HG02623 (cell line): ENCODE measurements around the gene AK8.

ENCODE experiments used
- ATAC-seq: cut with Tn5 transposase; IDR thresholded peaks from one replicate; pipeline ENCODE4 v1.9.1; 2021; ENCODE audit warnings: moderate library complexity; ENCODE audit not compliant: unreplicated experiment

Gene AK8

GRCh38 chr9:132745756-132746709, 132.1 kb downstream of the AK8 start:
- ATAC-seq = no peak

- no peak for ATAC-seq
Measured at GRCh38 chr9:132744881-132745755, 133.0 kb downstream of the AK8 start.

DNA sequence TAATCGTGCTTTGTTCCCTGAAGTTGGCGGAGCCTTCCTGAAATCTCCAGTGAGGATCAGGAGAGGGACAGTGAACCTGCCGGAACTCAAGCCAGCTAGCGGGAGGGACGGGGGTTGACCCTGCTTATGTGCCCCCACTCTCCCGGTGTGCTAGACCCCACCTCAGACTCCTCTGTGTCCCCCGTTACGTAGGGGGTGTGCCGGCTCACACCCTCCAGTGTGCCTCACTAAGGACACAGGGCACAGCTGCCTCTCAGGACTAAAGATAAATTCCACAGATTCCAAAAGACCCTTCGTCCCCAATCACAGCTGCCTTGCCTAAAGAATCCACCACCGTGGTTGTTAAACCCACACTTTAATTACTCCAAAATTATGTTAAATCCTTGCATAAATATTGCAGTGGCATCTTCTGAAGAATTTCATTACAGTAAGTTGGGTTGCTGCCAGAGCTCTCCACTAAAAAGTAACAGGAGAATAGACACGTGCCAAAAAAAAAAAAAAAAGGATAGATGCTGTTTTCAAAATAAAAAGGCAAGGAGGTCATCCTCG, 134.1 kb downstream of the AK8 start:
- no peak for ATAC-seq

- ATAC-seq = no peak
Measured at GRCh38 chr9:132742821-132743311, 135.2 kb downstream of the AK8 start.

DNA sequence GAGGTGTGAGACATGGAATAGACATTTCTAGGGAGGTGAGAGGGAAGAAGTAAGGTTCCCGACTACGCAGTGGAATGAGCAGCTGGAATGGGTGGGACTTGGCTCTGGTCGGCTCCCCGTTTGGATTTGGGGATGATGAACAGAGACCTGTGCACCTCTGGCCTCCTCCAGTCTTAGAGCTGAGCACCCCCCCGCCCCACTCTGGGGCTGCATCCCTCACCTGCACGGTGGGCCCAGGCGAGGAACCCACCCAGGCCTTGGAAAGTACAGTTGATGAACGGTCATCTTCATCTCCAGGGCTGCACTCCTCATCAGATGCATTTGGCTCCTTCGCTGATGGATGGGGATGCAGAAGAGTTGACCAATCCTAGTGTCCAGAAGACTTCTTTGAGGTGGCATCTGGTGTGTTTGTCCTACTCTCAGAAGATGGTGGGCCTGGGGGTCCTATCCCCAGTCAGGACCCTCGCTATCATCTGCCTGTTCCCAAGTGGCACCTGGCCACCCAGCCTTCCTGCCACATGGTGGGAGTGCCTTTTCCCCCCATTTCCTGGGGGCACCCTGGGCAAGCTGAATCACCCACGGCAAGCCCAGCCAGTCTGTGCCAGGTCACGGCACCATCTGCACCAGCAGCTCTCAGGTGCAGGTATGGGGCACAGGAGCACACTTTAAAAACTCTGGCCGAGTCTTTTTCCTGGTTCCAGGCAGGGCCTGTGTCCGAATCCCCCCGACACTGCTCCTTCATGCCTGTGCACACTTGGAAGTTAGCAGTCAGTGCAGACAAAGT, 137.4 kb downstream of the AK8 start:
- ATAC-seq = no peak

- ATAC-seq = no peak
Measured at GRCh38 chr9:132739710-132740310, 138.3 kb downstream of the AK8 start.

DNA sequence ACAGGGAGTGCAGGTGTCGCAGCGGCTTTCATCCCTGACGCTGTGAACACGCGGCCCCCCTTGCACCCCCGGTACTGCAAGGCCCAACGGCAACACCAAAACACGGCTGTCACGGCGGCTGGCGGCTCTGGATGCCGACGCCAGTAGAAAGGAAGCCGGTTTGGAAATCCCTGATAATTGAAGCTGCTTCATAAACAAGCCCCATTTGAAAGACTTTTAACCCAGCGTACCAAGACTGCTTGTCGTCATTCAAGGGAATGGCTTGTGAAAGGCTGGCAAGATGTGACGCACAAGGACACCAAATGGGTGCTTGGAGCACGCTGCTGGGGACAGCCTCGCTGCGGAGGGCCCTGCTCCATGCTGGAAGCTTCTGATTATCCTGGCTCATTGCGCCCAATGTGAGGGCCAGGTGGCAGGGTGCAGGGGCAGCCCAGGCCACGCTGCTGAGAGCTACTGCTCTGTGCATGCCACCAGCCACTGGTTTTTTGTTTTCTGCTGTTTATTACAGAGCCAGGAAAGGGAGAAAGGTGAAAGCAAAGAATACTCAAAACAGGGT, 144.7 kb downstream of the AK8 start:
- ATAC-seq = no peak

GRCh38 chr9:132732326-132733259, 145.5 kb downstream of the AK8 start:
- no peak for ATAC-seq

DNA sequence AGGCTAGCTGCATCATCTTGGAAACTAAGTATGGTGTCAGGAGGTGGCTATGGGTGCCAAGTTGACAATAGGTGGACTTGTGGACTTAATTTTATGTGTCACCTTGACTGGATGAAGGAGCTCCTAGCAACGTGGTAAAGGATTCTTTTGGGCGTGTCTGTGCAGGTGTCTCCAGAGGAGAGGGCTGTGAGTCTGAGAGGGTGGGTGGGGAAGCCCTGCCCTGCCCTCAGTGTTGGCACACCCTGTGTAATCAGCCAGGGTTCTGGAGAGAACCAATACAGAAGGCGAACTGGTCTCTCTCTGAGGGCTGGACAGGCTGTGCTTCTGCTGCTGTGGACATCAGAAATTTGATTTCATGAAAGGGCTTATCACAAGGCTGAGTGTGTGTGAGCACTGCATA, 146.9 kb downstream of the AK8 start:
- ATAC-seq = no peak

DNA sequence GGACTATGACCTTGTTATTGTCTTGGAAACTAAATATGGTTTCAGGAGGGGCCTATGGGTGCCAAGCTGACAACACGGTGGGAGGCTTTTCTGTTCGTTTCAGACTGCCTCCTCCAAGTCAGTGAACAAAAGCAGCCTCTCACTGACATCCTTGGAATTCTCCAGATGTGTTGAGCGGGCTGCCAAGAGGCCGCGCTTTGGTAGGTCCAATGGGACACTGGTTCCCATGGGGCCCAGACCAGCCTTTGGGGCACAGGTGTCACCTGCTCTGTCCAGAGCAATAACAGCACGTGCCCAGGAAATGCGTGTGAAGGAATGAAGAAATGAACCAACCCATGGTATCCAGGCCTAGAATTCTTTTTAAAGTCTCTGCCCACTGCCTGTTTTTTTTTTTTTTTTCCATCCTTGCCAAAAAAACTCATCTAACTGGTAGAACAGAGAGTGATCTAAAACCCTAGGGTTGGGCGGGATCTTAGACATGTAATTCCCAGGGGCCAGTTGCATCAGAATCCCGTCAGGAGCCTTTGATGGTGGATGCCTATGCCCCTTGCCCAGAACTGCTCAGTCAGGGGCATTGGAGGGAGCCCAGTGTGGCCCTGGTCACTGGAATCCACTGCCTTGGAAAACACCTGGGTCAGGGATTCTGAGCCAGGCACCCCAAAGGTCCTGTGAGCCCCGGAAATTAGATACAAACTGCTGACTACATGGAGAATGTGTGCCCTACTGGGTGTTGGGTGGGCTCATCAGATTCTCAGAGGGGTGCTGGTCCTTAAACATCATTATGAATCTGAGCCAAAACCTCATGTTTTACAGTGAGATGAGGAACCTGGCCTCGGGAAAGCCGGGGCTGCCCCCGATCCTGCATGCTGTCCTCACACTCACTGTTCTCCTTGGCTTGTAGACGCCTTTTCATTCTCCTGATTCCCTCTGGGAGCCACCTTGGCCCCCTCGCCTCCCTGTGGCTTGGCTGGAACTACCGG, 147.7 kb downstream of the AK8 start:
- ATAC-seq = no peak

GRCh38 chr9:132729235-132729890, 148.7 kb downstream of the AK8 start:
- ATAC-seq = no peak

DNA sequence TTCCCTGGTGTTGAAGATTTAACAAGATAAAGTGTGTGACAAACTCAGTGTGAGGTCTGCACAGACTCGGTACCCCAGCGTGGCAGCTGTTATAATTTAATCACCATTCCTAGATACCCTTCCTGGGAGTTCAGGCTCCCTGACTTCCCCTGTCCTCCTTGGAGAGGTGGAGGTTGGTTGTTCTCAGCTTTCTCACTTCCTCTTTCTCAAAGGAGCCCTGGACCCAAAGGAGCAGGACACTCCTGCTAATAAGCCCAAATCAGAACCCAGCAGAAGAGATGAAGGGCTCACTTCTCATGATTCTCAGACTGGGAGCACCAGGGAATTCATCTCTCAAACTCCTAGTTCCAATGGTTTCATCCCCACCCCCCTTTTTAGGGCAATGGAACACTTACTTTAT, 149.6 kb downstream of the AK8 start:
- ATAC-seq = no peak

- no peak for ATAC-seq
Measured at GRCh38 chr9:132728071-132728470, 150.0 kb downstream of the AK8 start.

DNA sequence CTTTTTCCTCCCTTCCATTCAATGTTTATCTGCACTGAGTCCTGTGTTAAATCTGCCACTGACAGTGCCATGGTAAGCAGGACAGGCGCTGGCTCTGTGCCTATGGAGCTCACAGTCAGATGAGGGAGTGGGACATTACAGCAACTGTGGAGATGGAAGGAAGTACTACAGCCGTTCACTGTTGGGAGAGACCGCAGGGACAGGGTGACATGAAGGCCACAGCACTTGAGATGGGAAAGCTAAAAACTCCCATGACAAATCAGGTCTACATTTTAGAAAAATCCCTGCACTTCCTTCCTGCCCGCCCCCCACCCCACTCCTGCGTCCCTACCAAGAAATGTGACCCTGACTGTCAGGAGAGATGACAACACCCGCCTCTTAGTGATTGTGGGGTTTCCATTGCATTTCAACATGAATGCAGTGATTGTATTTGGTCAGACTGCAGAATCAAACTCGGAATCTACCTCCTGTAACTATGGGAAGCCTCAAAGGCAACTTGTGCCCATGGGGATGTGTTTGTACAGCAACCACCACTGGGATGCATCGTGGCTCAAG, 151.4 kb downstream of the AK8 start:
- ATAC-seq = no peak

DNA sequence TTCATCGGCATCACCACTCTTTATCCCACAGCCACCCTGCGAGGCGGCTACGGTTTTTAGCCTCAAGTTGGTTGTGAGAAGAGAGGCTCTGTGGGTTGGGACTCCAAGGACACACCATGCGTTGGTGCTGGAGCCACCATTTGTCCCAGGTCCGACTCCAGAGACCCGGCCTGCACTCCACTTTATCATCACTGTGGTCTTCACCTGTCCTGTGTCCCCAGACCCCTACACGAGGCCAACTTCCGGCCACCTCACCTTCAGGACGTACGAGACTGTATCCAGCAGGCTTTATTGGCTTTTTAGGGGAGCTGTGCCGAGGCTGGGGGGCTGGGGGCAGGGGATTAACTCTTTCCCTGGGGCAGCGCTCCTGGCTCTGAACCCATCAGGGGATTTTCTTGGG, 152.8 kb downstream of the AK8 start:
- no peak for ATAC-seq

DNA sequence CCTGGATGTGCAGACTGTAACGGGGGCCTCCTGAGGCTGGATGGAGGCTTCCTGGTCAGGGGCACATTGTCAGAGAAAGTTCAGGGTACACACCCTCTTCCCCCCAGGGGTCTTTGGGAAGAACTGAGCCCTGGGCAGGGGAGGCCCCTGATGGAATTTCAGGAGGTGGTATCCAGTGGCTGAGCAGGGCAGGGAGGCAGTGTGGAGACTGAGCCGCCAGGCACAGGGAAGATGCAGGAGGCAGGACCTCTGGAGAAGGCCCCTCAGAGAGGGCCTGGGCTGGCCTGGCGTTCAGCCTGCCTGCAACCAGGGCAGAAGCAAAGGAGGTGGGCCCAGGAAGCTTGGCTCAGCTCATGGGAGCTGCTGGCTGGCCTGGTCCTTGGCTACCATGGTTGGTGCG, 154.3 kb downstream of the AK8 start:
- no peak for ATAC-seq

- ATAC-seq = no peak
Measured at GRCh38 chr9:132722564-132723065, 155.5 kb downstream of the AK8 start.
